GM19043 (cell line): Measurements from ENCODE around the gene PCSK2.

Source experiments
- ATAC-seq: cut with Tn5 transposase; IDR thresholded peaks from one replicate; pipeline ENCODE4 v1.9.1; 2021; ENCODE audit warnings: low read depth; ENCODE audit not compliant: unreplicated experiment

The PCSK2 gene

DNA sequence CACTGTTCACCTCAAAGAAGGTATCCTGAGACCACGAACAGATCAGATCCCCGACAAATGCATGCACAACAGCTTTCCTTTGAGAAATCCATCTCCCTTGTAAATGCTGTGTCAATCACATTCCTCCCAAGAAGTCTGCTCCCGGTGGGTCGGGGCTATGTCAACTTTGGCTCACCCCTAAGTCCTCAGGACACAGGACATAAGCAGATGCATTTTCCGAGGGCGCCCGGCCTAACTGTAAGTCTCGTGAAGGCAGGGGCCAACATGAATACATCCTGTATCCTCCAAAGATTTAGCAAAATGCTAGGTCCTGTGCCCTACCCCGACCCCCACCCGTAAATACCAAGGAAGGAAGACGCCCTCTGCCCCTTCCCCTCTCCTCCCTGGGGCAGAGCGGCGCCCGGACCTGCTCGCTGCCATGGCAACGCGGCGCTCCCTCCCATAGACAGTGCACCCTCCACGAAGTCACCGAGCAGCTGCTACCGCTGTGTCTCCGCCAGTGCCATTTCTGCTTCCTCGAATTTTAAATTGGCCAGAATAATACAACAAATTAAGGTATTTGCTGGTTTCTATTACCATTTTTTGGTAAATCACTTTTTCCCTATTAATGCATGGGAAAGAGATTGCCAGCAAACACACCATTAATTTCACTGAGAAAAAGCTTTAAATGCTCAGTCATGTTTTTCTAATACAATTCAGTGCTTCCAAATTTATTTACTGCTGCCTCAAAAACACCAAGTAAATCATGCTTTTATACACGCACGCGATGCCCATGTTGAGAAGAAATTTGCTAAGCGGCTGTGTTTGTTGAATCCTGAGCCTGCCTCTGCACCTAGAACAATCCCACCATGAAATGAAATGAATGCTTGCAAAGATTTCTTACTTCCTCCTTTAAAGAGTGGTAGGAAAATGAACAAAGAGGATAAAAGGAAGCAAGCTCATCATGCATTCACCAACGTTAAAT lies 100.6 kb downstream of the PCSK2 start:
- ATAC-seq = no peak

DNA sequence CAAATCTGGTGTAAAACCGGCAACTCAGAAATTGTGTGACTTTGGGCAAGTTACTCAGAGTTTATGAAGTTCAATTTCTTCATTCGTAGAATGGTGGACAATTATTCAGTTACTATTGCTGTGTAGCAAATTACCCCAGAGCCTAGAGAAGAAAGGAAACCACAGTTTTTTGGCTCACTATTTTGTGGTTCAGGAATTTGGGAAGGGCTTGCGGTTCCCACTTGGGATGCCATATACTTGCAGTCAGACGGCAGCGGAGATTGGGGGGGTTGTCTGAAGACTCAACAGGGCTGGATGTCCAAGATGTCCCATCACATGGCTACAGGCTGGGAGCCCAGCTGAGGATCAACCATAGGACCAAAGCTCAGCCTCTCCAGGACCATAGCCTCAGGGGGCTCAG lies 108.1 kb downstream of the PCSK2 start:
- ATAC-seq = no peak

DNA sequence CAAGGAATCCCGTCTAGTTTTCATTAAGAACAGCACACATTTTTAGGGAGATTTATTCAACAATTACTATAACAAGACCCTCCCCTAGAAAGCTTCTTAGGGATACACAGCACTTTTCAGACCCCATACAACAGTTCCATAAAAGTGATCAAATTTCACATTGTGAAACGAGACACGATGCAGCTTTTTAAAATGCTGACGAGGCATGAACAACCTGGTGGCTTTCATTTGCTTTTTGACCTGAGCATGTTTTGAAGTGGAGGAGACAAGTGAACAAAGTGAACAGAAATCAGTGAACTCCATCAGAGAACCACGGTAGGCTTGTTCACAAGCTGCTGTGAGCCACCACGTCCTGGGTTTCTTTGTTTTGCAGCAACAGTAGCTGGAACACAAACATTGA lies 112.2 kb downstream of the PCSK2 start:
- ATAC-seq = no peak

GRCh38 chr20:17343091-17343490 lies 116.3 kb downstream of the PCSK2 start:
- no peak for ATAC-seq

GRCh38 chr20:17343656-17344452 lies 117.0 kb downstream of the PCSK2 start:
- no peak for ATAC-seq

DNA sequence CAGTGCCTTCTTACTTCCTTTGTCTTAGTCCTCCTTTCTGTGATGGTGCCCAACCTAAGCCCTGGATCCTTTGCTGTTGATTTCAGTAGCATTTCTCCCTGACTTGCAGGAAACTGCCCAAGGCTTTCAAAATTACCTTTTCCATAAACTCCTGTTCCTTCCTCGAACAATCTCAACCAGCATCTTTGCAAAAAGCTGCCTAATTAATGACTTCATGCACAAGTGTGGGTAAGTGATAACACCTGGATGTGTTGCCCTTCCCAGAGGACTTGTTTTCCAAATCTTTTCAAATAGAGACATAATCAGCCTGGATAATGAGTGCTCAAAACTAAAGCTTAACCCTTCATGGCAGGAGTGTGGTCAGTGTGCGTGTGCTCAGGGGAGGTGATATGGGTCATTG lies 118.0 kb downstream of the PCSK2 start:
- no peak for ATAC-seq

DNA sequence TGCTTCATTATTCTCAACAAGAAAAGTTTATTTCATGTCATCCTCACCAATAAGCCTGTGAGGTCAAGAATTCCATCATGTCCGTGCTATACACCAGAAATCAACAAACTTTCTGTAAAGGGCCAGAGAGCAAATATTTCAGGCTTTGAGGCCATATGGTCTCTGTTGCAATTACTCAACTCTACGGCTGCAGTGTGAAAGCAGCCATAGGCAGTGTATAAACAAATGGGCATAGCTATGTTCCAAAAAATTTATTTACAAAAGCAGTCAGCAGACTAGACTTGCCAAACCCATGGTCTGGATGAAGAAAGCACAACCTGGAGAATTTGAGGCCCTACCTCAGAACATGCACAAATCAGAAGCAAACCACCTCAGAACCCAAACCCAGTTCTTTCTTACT lies 118.5 kb downstream of the PCSK2 start:
- ATAC-seq = no peak

DNA sequence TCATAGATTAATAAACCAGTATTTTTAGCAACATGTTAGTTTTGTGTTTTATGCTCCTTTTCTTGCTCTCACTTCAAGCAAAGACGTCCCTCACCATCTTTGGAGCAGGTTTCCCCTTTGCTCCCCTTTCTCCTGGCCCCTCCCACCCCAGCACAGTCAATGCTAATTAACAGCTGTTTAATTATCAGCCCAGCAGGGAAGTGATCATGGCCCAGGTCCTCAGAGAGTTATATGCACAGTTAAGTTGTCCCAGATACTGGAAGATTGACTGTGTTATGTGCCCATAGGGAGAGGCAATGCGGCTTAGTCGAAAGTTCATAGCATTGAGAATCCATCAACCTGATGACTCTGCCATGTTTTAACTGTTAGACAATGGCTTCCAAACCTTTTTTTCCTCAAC lies 123.5 kb downstream of the PCSK2 start:
- no peak for ATAC-seq

DNA sequence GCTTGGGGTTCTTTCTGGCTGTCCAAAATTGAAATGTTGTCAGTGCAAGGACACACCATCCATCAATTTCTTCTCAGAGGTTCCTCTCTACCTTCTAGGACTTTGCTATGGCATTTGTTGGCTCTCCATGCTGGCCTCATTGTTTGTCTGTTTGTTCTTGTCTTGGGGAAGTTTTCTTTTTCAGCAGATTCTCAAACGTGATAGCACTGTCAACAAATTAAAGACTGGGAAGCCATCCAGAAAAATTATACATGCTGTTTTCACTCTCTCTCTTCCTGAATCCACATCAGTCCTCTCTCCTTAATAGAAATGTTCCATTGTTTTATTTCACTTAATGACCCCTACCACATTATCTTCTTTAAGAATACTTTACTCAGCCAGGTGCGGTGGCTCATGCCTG lies 130.4 kb downstream of the PCSK2 start:
- ATAC-seq = no peak

- no peak for ATAC-seq
Measured at GRCh38 chr20:17358854-17359253, 132.0 kb downstream of the PCSK2 start.

DNA sequence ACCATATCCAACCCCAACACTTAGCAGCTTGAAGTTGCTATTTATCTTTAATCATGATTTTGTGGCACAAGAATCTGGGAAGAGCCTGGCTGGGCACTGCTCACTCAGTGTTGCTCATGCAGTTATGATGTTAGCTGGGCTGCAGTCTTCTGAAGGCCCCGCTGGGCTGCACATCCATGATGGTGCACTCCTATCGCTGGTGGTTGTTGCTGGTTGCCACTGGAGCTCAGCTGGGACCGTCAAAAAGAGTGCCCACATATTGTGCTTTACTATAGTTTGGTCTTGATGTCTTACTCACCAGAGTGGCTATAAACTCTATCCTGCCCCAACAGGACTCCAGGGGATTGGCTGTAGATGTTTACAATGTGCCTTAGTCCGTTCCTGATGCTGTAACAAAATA lies 137.8 kb downstream of the PCSK2 start:
- no peak for ATAC-seq

DNA sequence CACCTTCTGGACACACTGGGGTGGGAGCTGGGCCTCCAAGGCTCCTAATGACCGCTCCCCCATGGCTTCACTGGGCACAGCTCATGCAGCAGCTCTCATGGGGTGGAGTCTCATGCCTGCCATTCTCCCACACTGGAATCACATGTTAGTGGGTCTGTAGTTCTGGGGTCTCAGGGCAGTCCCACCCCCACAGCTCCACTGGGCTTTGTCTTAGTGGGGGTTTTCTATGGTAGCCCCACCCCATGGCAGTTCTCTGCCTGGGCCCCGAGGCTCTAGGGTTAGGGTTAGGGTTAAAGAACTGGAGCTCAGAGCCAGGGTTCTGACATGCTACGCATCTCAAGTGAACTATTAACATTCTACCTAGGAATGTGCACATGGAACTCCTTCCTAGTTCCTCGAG lies 139.0 kb downstream of the PCSK2 start:
- no peak for ATAC-seq

DNA sequence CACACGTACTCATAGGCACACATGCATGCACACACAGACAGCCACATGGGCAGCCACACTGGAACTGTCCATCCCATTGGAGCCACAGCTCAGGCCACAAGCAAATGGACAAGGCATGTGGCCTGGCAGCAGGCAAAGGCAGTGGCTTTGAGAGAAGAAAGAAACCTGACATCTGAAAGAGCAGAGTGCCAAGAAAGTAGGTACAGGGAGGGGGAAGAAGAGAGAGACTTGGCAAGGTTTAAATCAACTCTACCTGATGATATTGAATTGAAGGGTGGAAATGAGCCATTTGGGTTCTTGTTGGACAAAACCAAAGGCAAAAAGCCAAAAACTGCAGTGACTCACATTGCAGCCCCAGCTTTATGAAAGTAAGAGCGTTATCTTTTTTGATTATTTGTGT lies 142.7 kb downstream of the PCSK2 start:
- no peak for ATAC-seq

- no peak for ATAC-seq
Measured at GRCh38 chr20:17372806-17373440, 146.1 kb downstream of the PCSK2 start.

- ATAC-seq = no peak
Measured at GRCh38 chr20:17374086-17374485, 147.2 kb downstream of the PCSK2 start.

DNA sequence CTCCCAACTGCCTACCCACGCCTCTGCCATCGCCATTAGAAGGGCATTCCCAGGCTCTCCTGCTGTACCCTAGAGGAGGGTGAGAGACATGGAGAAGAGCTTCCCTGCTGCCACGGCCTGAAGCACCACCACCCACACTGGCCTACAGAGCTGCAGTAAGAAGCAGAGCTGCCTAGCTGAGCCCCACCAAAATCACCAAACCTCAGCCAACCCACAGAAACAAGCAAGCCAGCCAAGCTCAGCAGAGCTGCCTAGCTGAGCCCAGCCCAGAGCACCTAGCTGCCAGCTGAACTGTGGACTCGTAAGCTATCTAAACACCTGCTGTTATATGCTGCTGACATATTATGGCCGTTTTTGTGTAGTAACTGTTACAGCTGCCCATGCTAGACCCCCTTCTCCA lies 149.2 kb downstream of the PCSK2 start:
- no peak for ATAC-seq

DNA sequence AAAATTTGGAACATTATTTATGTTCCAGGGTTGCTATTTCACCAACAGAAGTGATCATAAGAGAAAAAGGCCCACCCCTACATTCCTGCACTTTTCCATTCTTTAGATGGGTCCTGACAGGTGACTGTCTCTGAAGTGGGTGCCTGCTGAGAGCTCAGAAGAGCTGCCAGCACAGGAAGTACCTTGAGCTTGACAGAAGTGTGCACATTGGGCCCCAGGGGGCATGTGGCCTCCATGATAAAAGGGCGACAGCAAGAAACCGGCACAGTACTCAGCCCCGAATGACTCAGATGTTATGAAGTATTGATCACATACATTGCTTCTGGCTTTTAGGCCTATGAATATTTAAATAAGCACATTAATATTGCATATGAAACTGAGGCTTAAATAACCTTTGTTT lies 150.4 kb downstream of the PCSK2 start:
- ATAC-seq = no peak

DNA sequence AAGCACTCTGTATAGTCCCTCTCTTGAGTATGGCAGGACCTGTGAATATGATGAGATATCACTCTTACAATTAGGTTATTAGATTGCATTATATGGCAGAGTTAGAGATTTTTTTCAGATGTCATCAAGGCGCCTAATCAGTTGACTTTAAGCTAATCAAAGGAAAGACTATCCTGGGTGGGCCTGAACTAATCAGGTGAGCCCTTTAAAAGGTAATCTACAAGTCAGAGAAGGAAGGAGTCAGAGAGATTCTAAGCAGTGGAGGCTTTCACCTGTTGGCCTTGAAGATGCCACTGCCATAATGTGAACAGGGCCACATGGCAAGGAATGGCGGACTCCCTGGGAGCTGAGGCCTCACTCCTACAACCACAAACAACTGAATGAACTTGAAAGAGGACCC lies 152.8 kb downstream of the PCSK2 start:
- ATAC-seq = no peak

- no peak for ATAC-seq
Measured at GRCh38 chr20:17380801-17381200, 154.0 kb downstream of the PCSK2 start.

DNA sequence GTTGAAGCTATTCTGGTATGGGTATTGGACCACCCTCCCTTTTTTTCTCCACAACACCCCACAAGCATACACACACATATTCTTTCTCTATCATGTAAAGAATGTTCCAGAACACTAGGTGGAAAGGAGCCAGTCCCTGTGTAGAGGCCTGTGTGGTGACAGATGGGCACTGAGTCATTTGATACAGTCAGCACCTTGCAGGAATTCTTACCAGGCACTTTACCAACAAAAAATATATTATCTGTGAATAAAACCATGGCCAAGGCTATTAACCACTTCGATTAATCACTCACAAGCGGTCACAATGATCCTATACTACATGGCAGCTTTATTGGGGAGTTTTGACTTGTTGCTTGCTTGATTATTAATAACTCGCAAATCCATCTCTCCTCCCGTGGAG lies 154.9 kb downstream of the PCSK2 start:
- ATAC-seq = no peak

GRCh38 chr20:17385798-17386197 lies 159.0 kb downstream of the PCSK2 start:
- no peak for ATAC-seq
